Liver (tissue), 2 donors: Measurements from ENCODE around the gene C2CD4C.

Experiments used
- GABPA ChIP-seq, 2 donors: IDR thresholded peaks in 1 of 2; conservative IDR thresholded peaks in 1 of 2; 2 replicates each; pipeline ENCODE4 v1.6.1; 2016; ENCODE audit warnings: antibody characterized with exemption in 2 of 2, mild to moderate bottlenecking in 1 of 2, moderate library complexity in 1 of 2
- TAF1 ChIP-seq: conservative IDR thresholded peaks from 2 replicates; pipeline ENCODE4 v1.6.1; 2016; ENCODE audit warnings: antibody characterized with exemption, mild to moderate bottlenecking
- donor health status: healthy.

GRCh38 chr19:397941-398706 lies 10.8 kb downstream of the C2CD4C start:
- TF ChIP-seq TAF1 (no peak), GABPA (IDR thresholded peaks at IDR 0.05 in 1 of 2, conservative IDR thresholded peaks at IDR 0.05 in 1 of 2) (no peak)
